Epithelial cell of esophagus (primary cell): ENCODE measurements around the gene KMT2A.

Experiments used
- DNase-seq: peaks from one replicate; pipeline ENCODE4 v3.0.0; 2010; ENCODE audit warnings: low read depth
- H3K4me3 ChIP-seq: 2 replicates; pipeline ENCODE4 v1.5.1; 2011; ENCODE audit warnings: mild to moderate bottlenecking, low read length, control low read depth
- TF ChIP-seq, protein P1 (sequence below): IDR thresholded peaks from 2 replicates; pipeline ENCODE4 v1.5.1; 2011; ENCODE audit warnings: low read depth, mild to moderate bottlenecking, low read length, control low read depth, inconsistent platforms; ENCODE audit not compliant: insufficient read depth; ENCODE audit errors: missing control alignments

Gene KMT2A

GRCh38 chr11:118485273-118485672, 49.0 kb downstream of the KMT2A start:
- DNase-seq = no peak
- H3K4me3 ChIP-seq = no peak overlapping the region
- TF ChIP-seq, protein P1, sequence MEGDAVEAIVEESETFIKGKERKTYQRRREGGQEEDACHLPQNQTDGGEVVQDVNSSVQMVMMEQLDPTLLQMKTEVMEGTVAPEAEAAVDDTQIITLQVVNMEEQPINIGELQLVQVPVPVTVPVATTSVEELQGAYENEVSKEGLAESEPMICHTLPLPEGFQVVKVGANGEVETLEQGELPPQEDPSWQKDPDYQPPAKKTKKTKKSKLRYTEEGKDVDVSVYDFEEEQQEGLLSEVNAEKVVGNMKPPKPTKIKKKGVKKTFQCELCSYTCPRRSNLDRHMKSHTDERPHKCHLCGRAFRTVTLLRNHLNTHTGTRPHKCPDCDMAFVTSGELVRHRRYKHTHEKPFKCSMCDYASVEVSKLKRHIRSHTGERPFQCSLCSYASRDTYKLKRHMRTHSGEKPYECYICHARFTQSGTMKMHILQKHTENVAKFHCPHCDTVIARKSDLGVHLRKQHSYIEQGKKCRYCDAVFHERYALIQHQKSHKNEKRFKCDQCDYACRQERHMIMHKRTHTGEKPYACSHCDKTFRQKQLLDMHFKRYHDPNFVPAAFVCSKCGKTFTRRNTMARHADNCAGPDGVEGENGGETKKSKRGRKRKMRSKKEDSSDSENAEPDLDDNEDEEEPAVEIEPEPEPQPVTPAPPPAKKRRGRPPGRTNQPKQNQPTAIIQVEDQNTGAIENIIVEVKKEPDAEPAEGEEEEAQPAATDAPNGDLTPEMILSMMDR = no peak

DNA sequence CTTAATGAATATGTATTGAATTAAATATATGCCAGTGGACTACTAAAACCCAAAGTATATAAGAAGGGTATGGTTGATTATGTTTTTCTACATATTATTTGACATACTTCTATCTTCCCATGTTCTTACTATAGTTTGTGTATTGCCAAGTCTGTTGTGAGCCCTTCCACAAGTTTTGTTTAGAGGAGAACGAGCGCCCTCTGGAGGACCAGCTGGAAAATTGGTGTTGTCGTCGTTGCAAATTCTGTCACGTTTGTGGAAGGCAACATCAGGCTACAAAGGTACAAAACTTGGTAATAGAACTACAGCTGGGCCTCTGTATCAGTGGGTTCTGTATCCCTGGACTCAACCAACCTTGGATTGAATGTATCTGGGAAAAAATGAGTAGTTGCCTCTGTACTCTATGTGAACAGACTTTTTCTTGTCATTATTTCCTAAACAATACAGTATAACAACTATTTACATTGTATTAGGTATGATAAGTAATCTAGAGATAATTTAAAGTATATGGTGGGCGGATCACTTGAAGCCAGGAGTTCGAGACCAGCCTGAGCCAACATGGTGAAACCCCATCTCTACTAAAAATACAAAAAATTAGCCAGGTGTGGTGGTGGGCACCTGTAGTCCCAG, 52.3 kb downstream of the KMT2A start:
- peak; percentile 83 for DNase-seq
- TF ChIP-seq, protein P1 = peak; percentile 86
- H3K4me3 ChIP-seq = no peak overlapping the region

- TF ChIP-seq, protein P1 = no peak
- no peak overlapping the region for H3K4me3 ChIP-seq
- no peak for DNase-seq
These were observed 54.7 kb downstream of the KMT2A start for GRCh38 chr11:118491041-118491440.

DNA sequence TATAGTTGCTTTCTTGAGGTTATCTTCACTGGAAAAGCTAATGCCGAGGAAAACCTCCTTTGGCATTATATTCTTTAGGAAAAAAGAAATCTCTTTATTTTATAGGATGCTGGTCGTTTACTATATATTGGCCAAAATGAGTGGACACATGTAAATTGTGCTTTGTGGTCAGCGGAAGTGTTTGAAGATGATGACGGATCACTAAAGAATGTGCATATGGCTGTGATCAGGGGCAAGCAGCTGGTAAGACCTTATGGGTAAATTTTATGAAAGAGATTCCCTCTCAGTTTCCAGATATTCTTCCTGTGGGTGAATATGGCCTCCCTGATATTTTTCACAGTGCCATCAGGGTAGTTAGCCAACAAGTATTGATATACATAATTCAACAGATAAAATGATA, 61.5 kb downstream of the KMT2A start:
- TF ChIP-seq, protein P1 = no peak
- no peak for DNase-seq
- no peak overlapping the region for H3K4me3 ChIP-seq

GRCh38 chr11:118503216-118503615, 66.9 kb downstream of the KMT2A start:
- TF ChIP-seq, protein P1 = no peak
- H3K4me3 ChIP-seq = no peak overlapping the region
- no peak for DNase-seq

GRCh38 chr11:118511601-118512000, 75.3 kb downstream of the KMT2A start:
- no peak for DNase-seq
- TF ChIP-seq, protein P1 = no peak
- no peak overlapping the region for H3K4me3 ChIP-seq

DNA sequence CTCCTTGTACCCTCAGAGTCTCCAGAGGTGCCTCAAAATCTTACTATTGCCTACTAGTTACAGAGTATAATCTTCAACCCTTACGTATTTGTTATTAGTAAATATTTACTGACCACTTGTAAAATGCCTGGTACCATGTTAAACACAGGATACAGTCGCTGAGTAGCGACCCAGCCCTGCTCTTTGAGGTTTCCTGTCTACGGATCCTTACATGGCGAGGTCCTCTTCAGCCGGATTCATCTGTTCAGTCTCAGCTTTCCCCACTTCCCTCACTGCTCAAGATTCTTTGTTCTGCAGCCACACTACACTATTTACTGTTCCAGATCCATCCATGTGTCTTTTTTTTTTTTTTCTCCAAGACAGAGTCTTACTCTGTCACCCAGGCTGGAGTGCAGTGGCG, 77.8 kb downstream of the KMT2A start:
- no peak for DNase-seq
- TF ChIP-seq, protein P1 = no peak

More for the DNA sequence above, 77.8 kb downstream of the KMT2A start:
- no peak overlapping the region for H3K4me3 ChIP-seq
